Measurements from ENCODE around the gene GLI3.

GLI3 gene

DNA sequence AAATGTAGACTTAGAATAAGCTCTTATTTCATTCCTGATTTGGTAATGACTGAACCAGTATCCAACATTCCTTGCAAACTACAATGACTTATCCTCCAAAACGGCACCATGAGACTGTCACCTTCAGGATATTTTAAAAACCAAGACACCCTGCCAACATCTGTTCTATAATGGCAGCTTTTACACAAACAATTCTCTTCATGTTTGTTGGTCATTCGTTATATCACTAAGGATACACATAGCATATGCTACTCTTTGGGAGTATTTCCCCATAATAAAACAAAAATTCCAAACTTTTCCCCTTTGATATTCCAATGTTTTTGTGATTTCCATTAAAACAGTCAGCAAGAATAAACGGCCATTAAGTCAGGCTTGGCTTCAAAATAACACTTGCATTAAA lies 215.4 kb downstream of the GLI3 start:
- Histone ChIP-seq H3K4me3 (ENCODE audit: low read depth, low read length) (no peak overlapping the region), H3K27ac (ENCODE audit: extremely low read depth, low read depth, low read length) (no peak overlapping the region), H3K36me3 (ENCODE audit: control insufficient read depth in 2 of 2, insufficient read depth in 1 of 2, low read length in 2 of 2) (peaks cover 10 to 58% of the 10 kb centered on the region in 2 experiments), H3K4me1 (ENCODE audit: control insufficient read depth, insufficient read depth, low read length) (no peaks in the 10 kb centered on the region), H3K9me3 (ENCODE audit: control insufficient read depth, insufficient read depth, low read depth, low read length) (no peaks in the 10 kb centered on the region)
- ChIA-PET POLR2A (interaction anchor here (0.7 kb wide), 1 partner anchor 36 kb away, joined by 3 read pairs; no protein-coding TSS in a partner anchor), CTCF (interaction anchor here (1.2 kb wide), 1 partner anchor 44 kb away, joined by 4 read pairs; no protein-coding TSS in a partner anchor)
- TF ChIP-seq ZNF548 (tag by site-specific recombination; IDR thresholded peaks at IDR 0.05) (no peak), ZNF26 (tag by site-specific recombination; IDR thresholded peaks at IDR 0.05) (no peak), ZFP69B (tag by site-specific recombination; IDR thresholded peaks at IDR 0.05) (no peak), HOXA7 (CRISPR knock-in tag; IDR thresholded peaks at IDR 0.05; ENCODE audit: borderline replicate concordance) (no peak), WT1 (tag by site-specific recombination; IDR thresholded peaks at IDR 0.05) (no peak)
- TF ChIP-seq, protein P1, sequence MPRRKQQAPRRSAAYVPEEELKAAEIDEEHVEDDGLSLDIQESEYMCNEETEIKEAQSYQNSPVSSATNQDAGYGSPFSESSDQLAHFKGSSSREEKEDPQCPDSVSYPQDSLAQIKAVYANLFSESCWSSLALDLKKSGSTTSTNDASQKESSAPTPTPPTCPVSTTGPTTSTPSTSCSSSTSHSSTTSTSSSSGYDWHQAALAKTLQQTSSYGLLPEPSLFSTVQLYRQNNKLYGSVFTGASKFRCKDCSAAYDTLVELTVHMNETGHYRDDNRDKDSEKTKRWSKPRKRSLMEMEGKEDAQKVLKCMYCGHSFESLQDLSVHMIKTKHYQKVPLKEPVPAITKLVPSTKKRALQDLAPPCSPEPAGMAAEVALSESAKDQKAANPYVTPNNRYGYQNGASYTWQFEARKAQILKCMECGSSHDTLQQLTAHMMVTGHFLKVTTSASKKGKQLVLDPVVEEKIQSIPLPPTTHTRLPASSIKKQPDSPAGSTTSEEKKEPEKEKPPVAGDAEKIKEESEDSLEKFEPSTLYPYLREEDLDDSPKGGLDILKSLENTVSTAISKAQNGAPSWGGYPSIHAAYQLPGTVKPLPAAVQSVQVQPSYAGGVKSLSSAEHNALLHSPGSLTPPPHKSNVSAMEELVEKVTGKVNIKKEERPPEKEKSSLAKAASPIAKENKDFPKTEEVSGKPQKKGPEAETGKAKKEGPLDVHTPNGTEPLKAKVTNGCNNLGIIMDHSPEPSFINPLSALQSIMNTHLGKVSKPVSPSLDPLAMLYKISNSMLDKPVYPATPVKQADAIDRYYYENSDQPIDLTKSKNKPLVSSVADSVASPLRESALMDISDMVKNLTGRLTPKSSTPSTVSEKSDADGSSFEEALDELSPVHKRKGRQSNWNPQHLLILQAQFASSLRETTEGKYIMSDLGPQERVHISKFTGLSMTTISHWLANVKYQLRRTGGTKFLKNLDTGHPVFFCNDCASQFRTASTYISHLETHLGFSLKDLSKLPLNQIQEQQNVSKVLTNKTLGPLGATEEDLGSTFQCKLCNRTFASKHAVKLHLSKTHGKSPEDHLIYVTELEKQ (tag by site-specific recombination; IDR thresholded peaks at IDR 0.05; ENCODE audit: borderline replicate concordance): no peak
- TF ChIP-seq, protein P2, sequence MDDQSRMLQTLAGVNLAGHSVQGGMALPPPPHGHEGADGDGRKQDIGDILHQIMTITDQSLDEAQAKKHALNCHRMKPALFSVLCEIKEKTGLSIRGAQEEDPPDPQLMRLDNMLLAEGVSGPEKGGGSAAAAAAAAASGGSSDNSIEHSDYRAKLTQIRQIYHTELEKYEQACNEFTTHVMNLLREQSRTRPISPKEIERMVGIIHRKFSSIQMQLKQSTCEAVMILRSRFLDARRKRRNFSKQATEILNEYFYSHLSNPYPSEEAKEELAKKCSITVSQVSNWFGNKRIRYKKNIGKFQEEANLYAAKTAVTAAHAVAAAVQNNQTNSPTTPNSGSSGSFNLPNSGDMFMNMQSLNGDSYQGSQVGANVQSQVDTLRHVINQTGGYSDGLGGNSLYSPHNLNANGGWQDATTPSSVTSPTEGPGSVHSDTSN (CRISPR knock-in tag; IDR thresholded peaks at IDR 0.05): no peak

GRCh38 chr7:42020061-42020460 lies 216.9 kb downstream of the GLI3 start:
- no peak overlapping the region for H3K4me3 ChIP-seq (ENCODE audit: low read depth, low read length)
- H3K9me3 ChIP-seq (ENCODE audit: control insufficient read depth, insufficient read depth, low read depth, low read length): no peaks in the 10 kb centered on the region
- H3K4me1 ChIP-seq (ENCODE audit: control insufficient read depth, insufficient read depth, low read length): no peaks in the 10 kb centered on the region
- no peak for TF ChIP-seq ZNF623 (tag by site-specific recombination; IDR thresholded peaks at IDR 0.05)
- TF ChIP-seq ZNF132 (tag by site-specific recombination; IDR thresholded peaks at IDR 0.05; ENCODE audit: borderline replicate concordance): no peak
- no peak for TF ChIP-seq ZNF791 (tag by site-specific recombination; IDR thresholded peaks at IDR 0.05)
- no peak for TF ChIP-seq ZNF138 (tag by site-specific recombination; IDR thresholded peaks at IDR 0.05; ENCODE audit: borderline replicate concordance)
- no peak for TF ChIP-seq PRDM6 (tag by site-specific recombination; IDR thresholded peaks at IDR 0.05)
- TF ChIP-seq ZNF174 (tag by site-specific recombination; IDR thresholded peaks at IDR 0.05): no peak
- no peak for TF ChIP-seq ZBTB20 (tag by site-specific recombination; IDR thresholded peaks at IDR 0.05)
- no peak for TF ChIP-seq ZNF830 (tag by site-specific recombination; IDR thresholded peaks at IDR 0.05; ENCODE audit: low read depth)
- no peak for TF ChIP-seq ZXDB (tag by site-specific recombination; IDR thresholded peaks at IDR 0.05)
- TF ChIP-seq REPIN1 (tag by site-specific recombination; IDR thresholded peaks at IDR 0.05; ENCODE audit: low read depth): no peak
- no peak for TF ChIP-seq ZNF221 (tag by site-specific recombination; IDR thresholded peaks at IDR 0.05; ENCODE audit: borderline replicate concordance)
- TF ChIP-seq GLI2 (tag by site-specific recombination; IDR thresholded peaks at IDR 0.05; ENCODE audit: borderline replicate concordance, low read depth): no peak
- POLR2A ChIA-PET: no interaction called here
- CTCF ChIA-PET: interaction anchor here (1.2 kb wide), 1 partner anchor 79 kb away, joined by 5 read pairs; no protein-coding TSS in a partner anchor
- no peak overlapping the region for H3K27ac ChIP-seq (ENCODE audit: extremely low read depth, low read depth, low read length)
- peaks cover 10 to 54% of the 10 kb centered on the region in 2 experiments for H3K36me3 ChIP-seq (ENCODE audit: control insufficient read depth in 2 of 2, insufficient read depth in 1 of 2, low read length in 2 of 2)
